Retinal pigment epithelial cell (primary cell): ENCODE measurements around the gene TAL2.
"Not testable (repeated sequence)": the region's sequence is repeated elsewhere in the genome, so short reads cannot be mapped to it uniquely, and the experiment has no call there.

Experiments
- DNase-seq: peaks from one replicate; pipeline ENCODE4 v3.0.0-alpha.2; 2010; ENCODE audit warnings: low read depth
- H3K4me3 ChIP-seq: 2 replicates; pipeline ENCODE4 v1.5.1; 2011; ENCODE audit warnings: mild to moderate bottlenecking, low read length, control low read depth, moderate library complexity
- CTCF ChIP-seq: conservative IDR thresholded peaks from 2 replicates; pipeline ENCODE4 v1.5.1; 2011; ENCODE audit warnings: low read depth, low read length, control low read depth, inconsistent platforms

The TAL2 gene

GRCh38 chr9:105696219-105696793 is 34.0 kb downstream of the TAL2 start:
- no peak for TF ChIP-seq CTCF
- H3K4me3 ChIP-seq, result no peak overlapping the region
- no peak for DNase-seq

DNA sequence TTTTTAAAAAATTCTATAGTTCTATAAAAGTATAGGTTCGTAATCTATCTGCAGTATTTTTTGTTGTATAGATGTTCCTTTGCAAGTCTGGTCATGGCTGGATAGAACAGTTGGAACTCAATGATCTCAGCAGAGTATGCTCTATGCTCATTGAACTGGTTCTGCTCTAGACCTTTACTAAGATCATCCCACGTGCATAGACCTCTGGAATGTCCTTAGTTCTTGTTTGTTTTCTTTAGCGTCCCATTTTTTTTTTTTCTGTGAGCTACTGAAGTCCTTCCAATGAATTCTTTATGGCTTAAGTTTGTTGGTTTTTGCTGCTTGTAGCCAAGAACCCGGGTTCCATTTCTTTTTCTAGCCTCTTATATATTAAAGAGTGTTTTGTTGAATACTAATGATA is 35.6 kb downstream of the TAL2 start:
- no peak overlapping the region for H3K4me3 ChIP-seq
- DNase-seq, result no peak
- no peak for TF ChIP-seq CTCF

DNA sequence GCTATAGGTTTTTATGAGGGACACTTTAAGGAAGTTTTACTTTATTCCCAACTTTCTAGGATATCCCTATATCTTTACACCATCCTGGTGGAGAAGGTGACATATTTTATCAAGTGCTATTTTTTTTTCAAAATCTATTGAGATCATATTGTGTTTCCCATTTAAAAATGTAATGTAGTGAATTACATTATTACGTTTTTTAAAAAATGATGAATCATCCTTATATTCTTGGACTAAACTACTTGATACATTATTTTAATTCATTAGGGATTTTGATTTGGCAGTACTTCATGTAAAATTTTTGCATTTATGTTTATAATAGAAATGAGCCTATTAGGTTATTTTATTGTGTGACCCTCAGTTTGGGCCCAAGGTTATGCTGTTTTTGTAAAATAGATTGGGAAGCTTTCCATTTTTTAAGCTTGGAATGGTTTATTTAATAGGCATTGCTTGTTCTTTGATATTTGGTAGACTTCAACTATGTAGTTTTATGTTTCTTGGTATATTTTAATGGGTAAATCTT is 36.2 kb downstream of the TAL2 start:
- no peak for TF ChIP-seq CTCF
- no peak overlapping the region for H3K4me3 ChIP-seq
- DNase-seq, result no peak

GRCh38 chr9:105700668-105701067 is 38.4 kb downstream of the TAL2 start:
- H3K4me3 ChIP-seq, result no peak overlapping the region
- no peak for DNase-seq
- TF ChIP-seq CTCF, result no peak

DNA sequence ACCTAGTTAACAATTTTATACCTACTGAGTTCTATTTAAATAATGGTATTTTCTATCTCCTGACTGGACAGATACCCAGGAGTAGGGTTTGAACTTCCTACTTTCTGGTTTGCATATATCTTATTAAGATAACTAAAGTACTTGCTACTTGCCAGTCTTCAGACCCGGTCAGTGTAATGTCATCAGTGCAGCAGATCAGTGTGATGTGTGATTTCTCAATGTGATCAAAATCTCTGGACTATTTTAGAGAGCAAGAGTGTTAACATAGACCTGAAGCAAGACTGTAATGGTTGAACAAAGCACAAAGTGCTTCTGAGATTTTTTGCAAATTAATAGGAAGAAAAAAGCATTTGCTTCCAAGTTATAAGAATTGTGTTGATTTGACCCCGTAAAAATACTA is 38.9 kb downstream of the TAL2 start:
- DNase-seq, result no peak
- no peak overlapping the region for H3K4me3 ChIP-seq
- no peak for TF ChIP-seq CTCF

GRCh38 chr9:105702207-105702606 is 40.0 kb downstream of the TAL2 start:
- no peak for DNase-seq
- H3K4me3 ChIP-seq, result no peak overlapping the region
- no peak for TF ChIP-seq CTCF

GRCh38 chr9:105703638-105704037 is 41.4 kb downstream of the TAL2 start:
- not testable (repeated sequence) for H3K4me3 ChIP-seq, DNase-seq

- no peak for TF ChIP-seq CTCF
- no peak overlapping the region for H3K4me3 ChIP-seq
- DNase-seq, result no peak
Measured at GRCh38 chr9:105706156-105706555, 43.9 kb downstream of the TAL2 start.
